ENCODE results near the gene SERPINB7.

GRCh38 chr18:63832470-63832869 is 57.3 kb downstream of the SERPINB7 start:
- TF ChIP-seq, protein P1, sequence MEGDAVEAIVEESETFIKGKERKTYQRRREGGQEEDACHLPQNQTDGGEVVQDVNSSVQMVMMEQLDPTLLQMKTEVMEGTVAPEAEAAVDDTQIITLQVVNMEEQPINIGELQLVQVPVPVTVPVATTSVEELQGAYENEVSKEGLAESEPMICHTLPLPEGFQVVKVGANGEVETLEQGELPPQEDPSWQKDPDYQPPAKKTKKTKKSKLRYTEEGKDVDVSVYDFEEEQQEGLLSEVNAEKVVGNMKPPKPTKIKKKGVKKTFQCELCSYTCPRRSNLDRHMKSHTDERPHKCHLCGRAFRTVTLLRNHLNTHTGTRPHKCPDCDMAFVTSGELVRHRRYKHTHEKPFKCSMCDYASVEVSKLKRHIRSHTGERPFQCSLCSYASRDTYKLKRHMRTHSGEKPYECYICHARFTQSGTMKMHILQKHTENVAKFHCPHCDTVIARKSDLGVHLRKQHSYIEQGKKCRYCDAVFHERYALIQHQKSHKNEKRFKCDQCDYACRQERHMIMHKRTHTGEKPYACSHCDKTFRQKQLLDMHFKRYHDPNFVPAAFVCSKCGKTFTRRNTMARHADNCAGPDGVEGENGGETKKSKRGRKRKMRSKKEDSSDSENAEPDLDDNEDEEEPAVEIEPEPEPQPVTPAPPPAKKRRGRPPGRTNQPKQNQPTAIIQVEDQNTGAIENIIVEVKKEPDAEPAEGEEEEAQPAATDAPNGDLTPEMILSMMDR (IDR thresholded peaks at IDR 0.05) = no peak
- TF ChIP-seq POLR2A (IDR thresholded peaks at IDR 0.05) = no peak
